ENCODE measurements around the gene FKBP4.

DNA sequence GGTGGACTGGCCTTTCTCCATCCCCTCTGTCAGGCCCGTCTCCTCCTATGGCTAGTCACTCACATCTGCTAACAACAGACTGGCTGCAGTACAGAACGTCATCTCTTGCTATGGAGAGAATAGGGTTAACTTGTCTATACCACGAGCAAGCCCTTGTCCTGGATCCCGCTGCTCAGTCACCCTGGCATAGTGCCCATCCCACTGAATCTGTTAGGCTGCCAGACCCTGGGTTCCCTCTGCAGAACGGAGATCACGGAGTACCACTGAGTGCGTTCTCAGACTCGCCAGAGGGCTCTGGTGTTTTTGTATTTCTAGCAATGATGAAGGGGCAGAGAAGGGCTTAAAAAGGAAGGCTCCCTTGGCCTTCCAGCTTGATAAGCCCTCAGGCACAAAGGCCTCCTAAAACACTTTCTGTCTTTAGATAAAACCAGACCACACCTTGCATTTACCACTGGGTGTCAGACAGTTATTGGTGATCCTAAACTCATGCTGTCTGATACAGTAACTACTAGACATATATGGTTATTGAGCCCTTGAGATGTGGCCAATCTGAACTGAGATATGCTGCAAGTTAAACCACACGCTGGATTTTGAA lies 46.4 kb downstream of the FKBP4 start:
- TF ChIP-seq, protein P1, sequence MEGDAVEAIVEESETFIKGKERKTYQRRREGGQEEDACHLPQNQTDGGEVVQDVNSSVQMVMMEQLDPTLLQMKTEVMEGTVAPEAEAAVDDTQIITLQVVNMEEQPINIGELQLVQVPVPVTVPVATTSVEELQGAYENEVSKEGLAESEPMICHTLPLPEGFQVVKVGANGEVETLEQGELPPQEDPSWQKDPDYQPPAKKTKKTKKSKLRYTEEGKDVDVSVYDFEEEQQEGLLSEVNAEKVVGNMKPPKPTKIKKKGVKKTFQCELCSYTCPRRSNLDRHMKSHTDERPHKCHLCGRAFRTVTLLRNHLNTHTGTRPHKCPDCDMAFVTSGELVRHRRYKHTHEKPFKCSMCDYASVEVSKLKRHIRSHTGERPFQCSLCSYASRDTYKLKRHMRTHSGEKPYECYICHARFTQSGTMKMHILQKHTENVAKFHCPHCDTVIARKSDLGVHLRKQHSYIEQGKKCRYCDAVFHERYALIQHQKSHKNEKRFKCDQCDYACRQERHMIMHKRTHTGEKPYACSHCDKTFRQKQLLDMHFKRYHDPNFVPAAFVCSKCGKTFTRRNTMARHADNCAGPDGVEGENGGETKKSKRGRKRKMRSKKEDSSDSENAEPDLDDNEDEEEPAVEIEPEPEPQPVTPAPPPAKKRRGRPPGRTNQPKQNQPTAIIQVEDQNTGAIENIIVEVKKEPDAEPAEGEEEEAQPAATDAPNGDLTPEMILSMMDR (IDR thresholded peaks at IDR 0.05), result no peak
- no peak for TF ChIP-seq ZFX (IDR thresholded peaks at IDR 0.05; ENCODE audit: borderline replicate concordance)

Measured in 22Rv1 (cell line).